Measurements from ENCODE around the gene VPS13D.

Gene VPS13D

GRCh38 chr1:12356004-12356890 is 126.4 kb downstream of the VPS13D start:
- H3K4me1 ChIP-seq (ENCODE audit: insufficient read depth, insufficient read length) = no peaks in the 10 kb centered on the region
- TF ChIP-seq ZNF274 (IDR thresholded peaks at IDR 0.05; ENCODE audit: low read depth, low read length) (no peak), SUZ12 (IDR thresholded peaks at IDR 0.05; ENCODE audit: extremely low read depth, insufficient read depth, insufficient read length) (no peak), YY1 (IDR thresholded peaks at IDR 0.05; ENCODE audit: insufficient read depth, insufficient read length) (no peak)
- no peak overlapping the region for H3K4me3 ChIP-seq (ENCODE audit: insufficient read length, low read depth)
- H3K9me3 ChIP-seq (ENCODE audit: insufficient read depth, low read length) = no peaks in the 10 kb centered on the region
- no peak for DNase-seq (ENCODE audit: low read depth, low spot score)
- no peak overlapping the region for H3K9ac ChIP-seq (ENCODE audit: insufficient read length, low read depth)
- no peaks in the 10 kb centered on the region for H3K27me3 ChIP-seq (ENCODE audit: insufficient read depth, insufficient read length)
- peaks cover 21% of the 10 kb centered on the region for H3K36me3 ChIP-seq (ENCODE audit: insufficient read depth, insufficient read length, low read length)

- TF ChIP-seq SUZ12 (IDR thresholded peaks at IDR 0.05; ENCODE audit: extremely low read depth, insufficient read depth, insufficient read length) (no peak), ZNF274 (IDR thresholded peaks at IDR 0.05; ENCODE audit: low read depth, low read length) (no peak), YY1 (IDR thresholded peaks at IDR 0.05; ENCODE audit: insufficient read depth, insufficient read length) (no peak)
- Histone ChIP-seq H3K9ac (ENCODE audit: insufficient read length, low read depth) (no peak overlapping the region), H3K9me3 (ENCODE audit: insufficient read depth, low read length) (no peaks in the 10 kb centered on the region), H3K36me3 (ENCODE audit: insufficient read depth, insufficient read length, low read length) (peaks cover 30% of the 10 kb centered on the region), H3K4me1 (ENCODE audit: insufficient read depth, insufficient read length) (no peaks in the 10 kb centered on the region), H3K4me3 (ENCODE audit: insufficient read length, low read depth) (no peak overlapping the region), H3K27me3 (ENCODE audit: insufficient read depth, insufficient read length) (no peaks in the 10 kb centered on the region)
- no peak for DNase-seq (ENCODE audit: low read depth, low spot score)
Observed at GRCh38 chr1:12358499-12358898, 128.7 kb downstream of the VPS13D start.

DNA sequence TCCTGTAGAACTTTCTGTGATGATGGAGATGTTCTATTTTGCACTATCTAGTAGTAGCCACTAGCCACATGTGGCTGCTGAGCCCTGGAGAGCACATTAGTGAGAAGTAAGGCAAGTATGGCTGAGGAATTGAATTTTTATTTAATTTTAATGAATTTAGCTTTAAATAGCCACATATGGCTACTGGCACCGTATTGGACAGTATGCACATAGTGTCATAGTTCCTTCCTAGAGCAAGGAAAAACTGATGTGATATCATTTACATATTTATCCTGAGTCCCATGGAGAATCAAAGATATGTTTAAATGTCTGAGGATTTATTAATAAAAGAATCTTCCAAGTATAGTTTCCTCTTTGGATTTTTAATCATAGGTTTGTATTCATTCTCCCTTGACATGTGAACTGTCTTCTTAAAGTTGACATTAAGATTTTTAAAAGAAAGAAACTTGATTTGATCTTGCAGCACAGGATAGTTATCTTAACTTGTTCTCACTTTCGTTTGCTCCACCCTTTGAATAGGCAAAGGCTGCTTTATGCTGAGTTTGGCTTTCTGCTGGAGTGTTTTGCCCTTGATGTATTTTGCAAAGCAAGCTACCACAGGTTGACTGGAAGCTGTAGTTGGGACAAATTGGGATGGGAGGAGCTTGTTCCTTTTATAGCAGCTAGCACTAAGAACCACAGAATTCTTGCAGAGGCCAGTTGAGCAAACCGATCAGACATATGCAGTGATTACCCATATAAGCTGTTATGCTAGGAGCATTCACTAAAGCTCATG is 129.7 kb downstream of the VPS13D start:
- Histone ChIP-seq H3K27me3 (ENCODE audit: insufficient read depth, insufficient read length) (no peaks in the 10 kb centered on the region), H3K9me3 (ENCODE audit: insufficient read depth, low read length) (no peaks in the 10 kb centered on the region), H3K9ac (ENCODE audit: insufficient read length, low read depth) (no peak overlapping the region), H3K36me3 (ENCODE audit: insufficient read depth, insufficient read length, low read length) (peaks cover 24% of the 10 kb centered on the region), H3K4me1 (ENCODE audit: insufficient read depth, insufficient read length) (no peaks in the 10 kb centered on the region), H3K4me3 (ENCODE audit: insufficient read length, low read depth) (no peak overlapping the region)
- no peak for DNase-seq (ENCODE audit: low read depth, low spot score)
- TF ChIP-seq ZNF274 (IDR thresholded peaks at IDR 0.05; ENCODE audit: low read depth, low read length) (no peak), YY1 (IDR thresholded peaks at IDR 0.05; ENCODE audit: insufficient read depth, insufficient read length) (no peak), SUZ12 (IDR thresholded peaks at IDR 0.05; ENCODE audit: extremely low read depth, insufficient read depth, insufficient read length) (no peak)

DNA sequence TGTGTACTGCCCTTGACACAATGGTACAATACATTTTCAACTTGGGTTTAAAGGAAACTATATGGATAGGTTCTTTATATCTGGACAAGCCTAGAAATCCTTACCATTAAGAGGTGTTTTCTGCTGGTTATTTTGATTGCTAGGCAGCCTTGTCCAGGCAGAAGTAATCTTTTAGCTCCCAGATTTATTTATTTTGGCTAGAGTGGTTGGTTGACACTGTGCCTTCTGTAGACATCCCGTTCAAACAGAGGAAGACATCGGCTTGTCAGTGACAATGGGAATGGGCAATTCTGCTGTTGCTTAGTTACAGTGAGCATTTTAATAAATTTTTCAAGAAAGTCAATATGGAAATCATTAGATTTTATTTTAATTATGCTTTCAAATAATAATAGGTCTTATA is 138.8 kb downstream of the VPS13D start:
- Histone ChIP-seq H3K4me1 (ENCODE audit: insufficient read depth, insufficient read length) (no peaks in the 10 kb centered on the region), H3K9me3 (ENCODE audit: insufficient read depth, low read length) (no peaks in the 10 kb centered on the region), H3K4me3 (ENCODE audit: insufficient read length, low read depth) (no peak overlapping the region), H3K9ac (ENCODE audit: insufficient read length, low read depth) (no peak overlapping the region), H3K36me3 (ENCODE audit: insufficient read depth, insufficient read length, low read length) (peaks cover under 1% of the 10 kb centered on the region), H3K27me3 (ENCODE audit: insufficient read depth, insufficient read length) (no peaks in the 10 kb centered on the region)
- DNase-seq (ENCODE audit: low read depth, low spot score) = no peak
- no peak for TF ChIP-seq SUZ12 (IDR thresholded peaks at IDR 0.05; ENCODE audit: extremely low read depth, insufficient read depth, insufficient read length)
- TF ChIP-seq ZNF274 (IDR thresholded peaks at IDR 0.05; ENCODE audit: low read depth, low read length) = no peak
- TF ChIP-seq YY1 (IDR thresholded peaks at IDR 0.05; ENCODE audit: insufficient read depth, insufficient read length) = no peak

- Histone ChIP-seq H3K4me3 (ENCODE audit: insufficient read length, low read depth) (no peak overlapping the region), H3K9ac (ENCODE audit: insufficient read length, low read depth) (no peak overlapping the region), H3K36me3 (ENCODE audit: insufficient read depth, insufficient read length, low read length) (peaks cover 3% of the 10 kb centered on the region), H3K4me1 (ENCODE audit: insufficient read depth, insufficient read length) (no peaks in the 10 kb centered on the region), H3K9me3 (ENCODE audit: insufficient read depth, low read length) (no peaks in the 10 kb centered on the region), H3K27me3 (ENCODE audit: insufficient read depth, insufficient read length) (no peaks in the 10 kb centered on the region)
- no peak for TF ChIP-seq YY1 (IDR thresholded peaks at IDR 0.05; ENCODE audit: insufficient read depth, insufficient read length)
- no peak for TF ChIP-seq SUZ12 (IDR thresholded peaks at IDR 0.05; ENCODE audit: extremely low read depth, insufficient read depth, insufficient read length)
- no peak for TF ChIP-seq ZNF274 (IDR thresholded peaks at IDR 0.05; ENCODE audit: low read depth, low read length)
- no peak for DNase-seq (ENCODE audit: low read depth, low spot score)
Observed at GRCh38 chr1:12369258-12369657, 139.4 kb downstream of the VPS13D start.

DNA sequence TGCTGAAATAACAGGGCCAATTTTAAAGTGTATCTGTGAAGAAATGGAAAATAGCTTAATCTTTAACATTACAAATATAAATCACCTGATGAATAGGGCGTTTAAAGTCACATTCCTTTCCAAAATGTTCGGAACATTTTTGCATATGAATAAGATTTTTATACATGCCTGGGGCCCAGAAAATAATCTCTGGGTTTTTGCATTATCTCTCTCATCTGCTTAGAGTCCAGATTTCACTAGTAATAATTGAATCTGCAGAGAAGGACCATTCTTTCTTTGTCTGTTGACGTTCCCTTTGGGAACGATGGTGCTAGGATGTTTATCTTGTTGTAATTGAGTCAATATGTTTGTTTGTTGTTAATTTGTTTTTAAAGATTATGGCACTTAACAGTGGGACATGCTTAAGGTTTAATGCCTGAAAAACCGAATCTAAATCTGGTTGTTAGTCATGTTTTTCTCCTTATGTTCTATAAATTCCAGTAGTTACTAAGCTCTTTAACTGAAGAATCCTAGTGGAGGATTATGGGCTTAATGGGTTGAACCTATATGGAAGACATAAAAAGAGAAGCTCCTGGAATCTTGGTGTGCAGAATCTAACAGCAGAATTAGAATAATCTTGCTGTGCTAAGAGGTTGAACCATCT is 140.6 kb downstream of the VPS13D start:
- no peaks in the 10 kb centered on the region for H3K9me3 ChIP-seq (ENCODE audit: insufficient read depth, low read length)
- no peak overlapping the region for H3K9ac ChIP-seq (ENCODE audit: insufficient read length, low read depth)
- no peak overlapping the region for H3K4me3 ChIP-seq (ENCODE audit: insufficient read length, low read depth)
- no peaks in the 10 kb centered on the region for H3K4me1 ChIP-seq (ENCODE audit: insufficient read depth, insufficient read length)
- no peaks in the 10 kb centered on the region for H3K27me3 ChIP-seq (ENCODE audit: insufficient read depth, insufficient read length)
- no peak for DNase-seq (ENCODE audit: low read depth, low spot score)
- TF ChIP-seq SUZ12 (IDR thresholded peaks at IDR 0.05; ENCODE audit: extremely low read depth, insufficient read depth, insufficient read length) (no peak), ZNF274 (IDR thresholded peaks at IDR 0.05; ENCODE audit: low read depth, low read length) (no peak), YY1 (IDR thresholded peaks at IDR 0.05; ENCODE audit: insufficient read depth, insufficient read length) (no peak)
- H3K36me3 ChIP-seq (ENCODE audit: insufficient read depth, insufficient read length, low read length) = peaks cover 6% of the 10 kb centered on the region

Measured in NT2/D1 (cell line).